SH-SY5Y (cell line): ENCODE measurements around the gene ALS2CL.

Experiments
- GATA2 ChIP-seq: IDR thresholded peaks from 2 replicates; pipeline ENCODE4 v1.6.1; 2011; ENCODE audit warnings: mild to moderate bottlenecking, low read depth, low read length
- GATA3 ChIP-seq: IDR thresholded peaks from 2 replicates; pipeline ENCODE4 v1.6.1; 2011; ENCODE audit warnings: low read depth, mild to moderate bottlenecking, low read length, moderate library complexity

Gene ALS2CL

DNA sequence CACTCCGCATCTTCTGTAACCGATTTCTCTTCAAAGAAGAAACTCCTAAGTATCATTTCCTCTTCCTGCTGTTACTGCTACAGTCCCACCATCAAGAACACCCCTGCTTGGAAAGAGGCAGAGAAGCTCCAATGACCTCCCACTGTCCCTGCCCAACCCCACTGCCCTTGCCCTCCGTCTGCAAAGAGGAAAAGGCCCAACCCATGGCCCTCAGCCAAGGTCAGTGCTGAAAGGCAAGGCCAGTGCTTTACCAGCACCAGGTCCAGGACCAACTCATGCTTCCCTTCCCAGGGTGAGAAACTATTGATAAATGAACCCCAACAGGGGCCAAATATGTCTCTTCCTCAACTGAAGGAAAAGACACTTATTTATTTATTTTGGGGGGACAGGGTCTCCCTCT is 58.6 kb downstream of the ALS2CL start:
- TF ChIP-seq GATA3 (no peak), GATA2 (no peak)

DNA sequence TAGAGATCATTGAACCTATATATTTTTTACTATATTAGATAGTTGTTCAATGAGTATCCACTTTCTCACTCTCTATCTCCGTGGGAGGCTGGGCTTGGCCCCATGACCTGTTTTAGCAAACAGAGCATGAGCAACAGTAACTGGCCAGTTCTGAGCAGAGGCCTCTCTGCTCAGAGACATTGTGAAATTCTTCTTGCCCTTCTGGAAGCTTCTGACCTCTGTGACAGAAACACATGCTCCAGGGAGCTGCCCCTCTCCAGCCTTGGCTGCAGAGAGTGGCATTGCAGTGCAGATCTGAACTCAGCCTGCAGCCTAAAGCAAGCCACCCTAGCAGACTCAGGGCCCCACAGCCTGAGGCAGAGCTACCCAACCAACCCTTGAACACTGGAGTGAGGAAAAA is 60.7 kb downstream of the ALS2CL start:
- no peak for TF ChIP-seq GATA2
- TF ChIP-seq GATA3: no peak

DNA sequence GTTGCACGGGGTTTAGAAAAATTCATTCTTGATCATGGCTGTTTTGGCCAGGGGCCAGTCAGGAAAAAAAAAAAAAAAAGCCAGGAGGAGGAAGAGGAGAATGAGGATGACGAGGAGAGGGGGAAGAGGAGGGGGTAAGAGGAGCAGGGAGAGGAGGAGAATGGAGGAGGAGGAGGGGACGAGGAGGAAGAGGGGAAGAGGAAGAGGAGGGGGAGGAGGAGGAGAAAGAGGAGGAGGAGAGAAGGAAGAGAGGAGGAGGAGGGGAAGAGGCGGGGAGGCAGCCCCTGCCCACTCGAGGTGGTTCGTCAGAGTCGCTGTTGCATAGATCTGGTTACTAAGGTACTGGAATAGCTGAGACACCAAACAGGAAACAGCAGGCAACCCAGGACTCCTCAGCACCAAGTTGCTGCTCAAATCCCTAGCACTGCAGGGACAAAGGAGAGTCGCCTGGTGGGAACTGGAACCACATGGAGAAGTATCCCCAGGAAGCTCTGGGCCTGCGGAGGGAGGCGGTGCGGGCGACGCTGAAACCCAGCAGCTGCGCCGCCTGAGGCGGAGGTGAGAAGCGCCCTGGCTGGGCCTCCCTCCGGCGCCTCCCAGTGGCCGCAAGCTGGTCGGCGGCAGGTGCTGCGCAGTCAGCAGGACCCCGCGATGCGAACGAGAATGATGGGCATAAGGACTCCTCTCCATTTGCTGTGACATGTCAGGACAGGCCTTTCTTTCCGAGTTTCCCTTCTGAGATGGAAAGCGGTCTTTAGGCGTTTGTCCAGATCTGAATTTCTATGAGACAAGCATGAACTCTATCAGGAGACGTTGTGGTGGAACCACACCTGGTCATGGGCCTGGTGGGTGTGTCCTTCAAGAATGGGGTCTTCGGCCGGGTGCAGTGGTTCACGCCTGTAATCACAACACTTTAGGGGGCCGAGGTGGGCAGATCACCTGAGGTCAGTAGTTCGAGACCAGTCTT is 63.6 kb downstream of the ALS2CL start:
- no peak for TF ChIP-seq GATA3
- no peak for TF ChIP-seq GATA2

DNA sequence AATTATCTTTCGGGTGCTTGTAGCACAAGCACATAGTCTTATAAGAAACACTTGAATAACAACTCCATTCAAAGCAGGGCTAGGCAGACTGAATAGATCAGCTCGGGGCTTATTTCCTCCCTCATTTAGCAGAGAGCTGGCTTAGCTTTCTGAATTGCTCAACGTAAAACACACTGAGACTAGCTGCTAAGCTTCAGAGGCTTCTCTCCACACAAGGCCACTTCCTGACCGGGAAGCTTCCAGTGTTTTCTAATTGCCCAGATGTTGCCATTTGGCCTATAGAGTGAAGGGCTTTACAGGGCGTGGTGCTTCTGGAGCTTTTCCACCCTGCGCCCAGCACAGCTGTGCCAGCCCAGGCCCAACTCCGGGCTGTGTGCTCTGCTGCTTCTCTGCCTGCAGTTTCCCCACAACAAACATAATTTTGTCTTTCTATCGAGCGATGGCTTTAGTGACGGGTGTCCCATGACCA is 64.5 kb downstream of the ALS2CL start:
- TF ChIP-seq GATA2: no peak
- TF ChIP-seq GATA3: no peak

DNA sequence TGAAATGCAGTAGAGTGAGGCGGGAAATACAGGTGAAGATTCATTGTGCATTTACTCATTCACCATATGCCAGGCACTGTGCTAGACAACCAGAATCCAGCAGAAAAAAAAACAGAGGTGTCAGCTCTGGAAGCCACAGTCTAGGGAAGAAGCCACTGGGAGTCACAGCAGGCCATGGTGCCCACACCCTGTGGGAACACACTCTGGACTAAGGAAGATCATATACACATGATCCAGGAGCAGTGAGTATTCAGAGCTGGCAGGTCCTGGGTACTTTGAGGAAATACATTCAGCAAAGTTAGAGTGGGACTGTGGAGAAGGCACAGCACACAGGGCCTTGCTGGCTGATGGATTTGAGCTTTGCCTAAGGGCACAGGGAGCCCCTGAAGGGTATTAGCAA is 66.4 kb downstream of the ALS2CL start:
- no peak for TF ChIP-seq GATA3
- TF ChIP-seq GATA2: no peak

DNA sequence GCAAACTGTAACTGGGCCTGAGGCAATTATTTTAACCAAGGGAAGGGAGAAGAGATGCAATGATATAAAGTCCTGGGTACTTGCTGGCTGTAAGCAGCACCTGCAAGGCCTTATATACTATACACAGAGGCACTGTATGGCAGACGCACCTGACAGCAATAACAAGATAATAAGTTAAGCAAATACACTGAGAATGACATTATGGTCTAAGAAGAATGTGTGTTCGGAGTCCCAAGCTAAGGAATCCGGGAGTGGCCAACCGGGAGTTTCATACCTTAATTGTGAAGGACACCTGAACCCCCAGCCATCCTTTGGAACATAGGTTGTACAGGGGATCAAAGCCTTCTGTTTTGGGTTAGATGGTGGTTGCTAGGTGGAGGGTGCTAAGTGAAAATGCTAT is 67.4 kb downstream of the ALS2CL start:
- TF ChIP-seq GATA3 (no peak), GATA2 (no peak)

DNA sequence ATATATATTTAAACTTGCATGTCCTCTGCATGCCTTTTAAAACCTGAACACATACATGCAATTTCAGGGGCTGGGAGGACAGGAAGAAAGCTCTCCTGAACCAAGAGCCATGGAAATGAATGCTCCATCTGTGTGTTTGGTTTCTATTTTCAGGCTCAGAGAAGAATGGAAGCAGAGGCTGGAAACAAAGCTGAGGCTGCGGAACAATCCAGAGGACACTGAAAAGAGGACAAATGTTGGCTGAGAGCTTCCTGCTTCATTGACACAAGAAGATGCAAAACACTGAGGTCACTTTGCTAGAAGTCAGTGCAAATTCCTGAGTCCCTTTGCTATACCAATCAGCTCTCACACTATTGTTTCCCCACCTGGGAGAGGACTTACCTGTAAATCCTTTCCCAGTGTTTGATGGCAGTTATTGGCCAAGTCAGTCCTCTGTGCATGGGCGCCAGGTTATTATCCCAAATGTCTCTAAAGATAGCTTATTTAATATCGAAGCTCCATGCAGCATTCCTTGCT is 68.4 kb downstream of the ALS2CL start:
- no peak for TF ChIP-seq GATA3
- no peak for TF ChIP-seq GATA2

DNA sequence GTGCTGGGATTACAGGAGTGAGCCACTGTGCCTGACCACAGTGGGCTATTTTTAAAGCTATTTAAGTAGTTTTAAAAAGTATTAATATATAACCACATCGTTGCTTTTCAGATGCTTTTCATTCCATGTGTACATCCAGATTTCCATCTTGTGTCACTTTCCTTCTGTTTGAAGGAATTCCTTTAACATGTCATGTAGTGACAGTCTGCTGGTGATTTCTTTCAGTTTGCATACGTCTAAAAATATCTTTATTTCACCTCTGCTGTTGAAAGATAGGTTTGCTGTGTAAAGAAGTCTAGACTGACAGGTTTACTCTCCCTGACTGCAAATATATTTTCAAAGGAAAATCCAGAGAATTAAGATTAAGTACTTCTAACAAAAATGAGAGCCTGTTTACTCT is 68.9 kb downstream of the ALS2CL start:
- no peak for TF ChIP-seq GATA3
- TF ChIP-seq GATA2: no peak

DNA sequence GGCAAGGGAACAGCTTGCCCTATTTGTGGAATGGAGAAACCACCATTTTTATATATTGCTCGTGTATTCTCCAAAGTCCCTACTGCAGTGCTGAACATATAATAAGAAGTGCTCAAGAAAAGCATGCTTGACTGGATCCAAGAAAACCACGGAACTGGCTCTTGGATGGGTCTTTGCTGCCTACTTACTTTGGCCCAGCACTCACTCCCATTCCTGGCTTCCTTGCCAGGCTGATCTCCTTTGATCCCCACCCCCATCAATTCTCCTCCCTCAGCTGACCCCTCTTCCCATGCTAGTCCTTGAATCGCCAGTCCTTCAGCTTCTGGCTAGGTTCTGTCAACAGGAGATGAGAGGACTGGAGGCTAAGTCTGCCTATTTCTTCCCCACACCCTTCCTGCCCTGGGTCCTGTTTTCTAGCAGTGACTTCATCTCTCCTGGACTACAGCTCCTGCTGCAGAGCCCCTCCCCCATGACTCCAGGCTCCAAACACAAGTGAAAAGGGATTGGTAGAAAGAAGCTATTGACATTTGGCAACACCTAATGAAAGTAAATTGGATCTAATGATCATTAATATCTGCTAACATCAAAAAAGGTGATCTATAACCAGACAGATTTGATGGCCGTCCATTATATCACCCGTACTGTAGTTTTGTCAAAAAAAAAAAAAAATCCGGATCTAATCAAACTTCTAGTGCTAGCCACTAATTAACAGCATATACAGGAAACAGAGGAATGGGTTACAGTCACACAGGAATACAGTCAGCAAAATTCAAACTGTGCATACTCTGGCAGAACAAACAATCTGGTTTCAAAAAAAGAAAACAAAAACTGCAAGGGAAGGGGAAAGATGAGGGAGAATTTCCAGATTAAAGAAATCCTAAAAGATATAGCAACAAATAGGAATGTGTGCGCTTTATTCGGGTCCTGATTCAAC is 73.4 kb downstream of the ALS2CL start:
- no peak for TF ChIP-seq GATA3
- no peak for TF ChIP-seq GATA2
